B cell (primary cell): ENCODE data around the gene RIPOR3. TPM values are rescaled to one million over a fixed set of nuclear protein-coding genes. Genes with fewer than 3 reads are reported as not detected.

ENCODE experiments used
- ATAC-seq: fragments of 200-7000 bp; cut with Tn5 transposase; one replicate; pipeline ENCODE4 v1.10.0; 2021; ENCODE audit warnings: low read depth, mild to moderate bottlenecking, moderate number of reproducible peaks, moderate library complexity
- CTCF ChIA-PET: fragments of 350-600 bp; sonication (Branson Sonifier 250); formaldehyde crosslinking; loops from one replicate; lab custom pipeline; 2021; ENCODE audit warnings: antibody characterized with exemption, inconsistent platforms; lab: Charles Lee
- POLR2A ChIA-PET: fragments of 350-600 bp; sonication (Branson Sonifier 250); formaldehyde crosslinking; loops from one replicate; lab custom pipeline; 2021; ENCODE audit warnings: antibody characterized with exemption; lab: Charles Lee
- DNase-seq: peaks from one replicate; pipeline ENCODE4 v3.0.0; 2013
- H2AFZ ChIP-seq: 2 replicates; pipeline ENCODE4 v1.6.1; 2012; ENCODE audit warnings: mild to moderate bottlenecking, low read depth, low read length; ENCODE audit not compliant: insufficient read depth, poor library complexity, severe bottlenecking
- H3K27ac ChIP-seq, 2 donors: 1 replicate in 1 of 2; 2 replicates in 1 of 2; pipeline ENCODE4 v1.5.1; 2012 to 2013; ENCODE audit warnings: low read length in 2 of 2, mild to moderate bottlenecking in 2 of 2, moderate library complexity in 1 of 2
- H3K27me3 ChIP-seq, 4 experiments: fragments of 200-600 bp in 1 of 4; sonication (generic) in 1 of 4; replicated peaks in 1 of 4; 1 replicate in 2 of 4; 2 replicates in 2 of 4; pipeline versions ENCODE4 v1.6.1 to v1.7.0; 2013 to 2016; ENCODE audit warnings: low read length in 3 of 4, mild to moderate bottlenecking in 2 of 4, mixed read lengths in 1 of 4, moderate library complexity in 1 of 4; ENCODE audit not compliant: insufficient read depth in 4 of 4, control insufficient read depth in 3 of 4; ENCODE audit errors: control extremely low read depth in 1 of 4
- H3K36me3 ChIP-seq, 2 experiments: replicated peaks in 1 of 2; 1 replicate in 1 of 2; 2 replicates in 1 of 2; pipeline versions ENCODE4 v1.6.1 to v1.7.1; 2013; ENCODE audit warnings: low read length in 1 of 2; ENCODE audit not compliant: insufficient read depth in 2 of 2, control insufficient read depth in 1 of 2; ENCODE audit errors: control extremely low read depth in 1 of 2, extremely low read depth in 1 of 2
- H3K4me1 ChIP-seq, 2 donors: fragments of 200-600 bp in 1 of 2; sonication (generic) in 1 of 2; 1 replicate in 1 of 2; 2 replicates in 1 of 2; pipeline versions ENCODE4 v1.5.1 to v1.6.1; 2013 to 2017; ENCODE audit warnings: low read length in 2 of 2; ENCODE audit not compliant: control insufficient read depth in 2 of 2, insufficient read depth in 2 of 2
- H3K4me2 ChIP-seq: replicated peaks from 2 replicates; pipeline ENCODE3; 2012; ENCODE audit warnings: mild to moderate bottlenecking, low read depth, low read length; ENCODE audit not compliant: poor library complexity, severe bottlenecking
- H3K4me3 ChIP-seq, 5 experiments: fragments of 200-600 bp in 1 of 5; sonication (generic) in 1 of 5; 1 replicate in 3 of 5; 2 replicates in 2 of 5; pipeline versions ENCODE4 v1.5.1 to v1.7.0; 2011 to 2016; ENCODE audit warnings: low read length in 4 of 5, mild to moderate bottlenecking in 4 of 5, low read depth in 2 of 5, control low read depth in 1 of 5, moderate library complexity in 1 of 5; ENCODE audit not compliant: insufficient read depth in 1 of 5; ENCODE audit errors: control extremely low read depth in 1 of 5, extremely low read depth in 1 of 5
- H3K79me2 ChIP-seq: fragments of 200-600 bp; sonication (generic); one replicate; pipeline ENCODE4 v1.6.0; 2016; ENCODE audit warnings: low read length; ENCODE audit not compliant: control insufficient read depth, insufficient read depth
- H3K9ac ChIP-seq: fragments of 200-600 bp; sonication (generic); 2 replicates; pipeline ENCODE4 v1.6.1; 2017; ENCODE audit warnings: mild to moderate bottlenecking, low read length, moderate library complexity
- H3K9me3 ChIP-seq, 3 donors: one replicate each; pipeline versions ENCODE4 v1.6.1 to v1.7.1; 2013; ENCODE audit warnings: low read length in 2 of 3; ENCODE audit not compliant: control insufficient read depth in 2 of 3, insufficient read depth in 1 of 3; ENCODE audit errors: control extremely low read depth in 1 of 3
- H4K20me1 ChIP-seq: 2 replicates; pipeline ENCODE4 v1.6.0; 2012; ENCODE audit warnings: mild to moderate bottlenecking, low read length; ENCODE audit not compliant: insufficient read depth, control insufficient read depth, poor library complexity, severe bottlenecking
- H3K27ac Mint-ChIP-seq: one replicate; pipeline ENCODE4 v1.8.0; 2021; ENCODE audit warnings: mixed read lengths
- H3K27me3 Mint-ChIP-seq: one replicate; pipeline ENCODE4 v1.8.0; 2021; ENCODE audit warnings: mixed read lengths
- H3K4me1 Mint-ChIP-seq: one replicate; pipeline ENCODE4 v1.8.0; 2021; ENCODE audit warnings: mixed read lengths
- H3K4me3 Mint-ChIP-seq: one replicate; pipeline ENCODE4 v1.8.0; 2021; ENCODE audit warnings: mixed read lengths
- H3K9me3 Mint-ChIP-seq: one replicate; pipeline ENCODE4 v1.8.0; 2022; ENCODE audit warnings: mixed read lengths; ENCODE audit not compliant: insufficient read depth
- CTCF ChIP-seq: fragments of 200-600 bp; IDR thresholded peaks from one replicate; pipeline ENCODE4 v1.8.0; 2022; ENCODE audit warnings: antibody characterized with exemption, mild to moderate bottlenecking
- EZH2 ChIP-seq: IDR thresholded peaks from 2 replicates; pipeline ENCODE4 v1.6.1; 2012; ENCODE audit warnings: borderline replicate concordance, low read depth, mild to moderate bottlenecking, moderate library complexity, low read length; ENCODE audit not compliant: insufficient read depth, poor library complexity, severe bottlenecking
- WGBS: methylation state at CpG from one replicate; pipeline ENCODE4 v1.1.5; 2013; ENCODE audit warnings: missing lambda C conversion rate; ENCODE audit not compliant: insufficient coverage; 5-methylcytosine and 5-hydroxymethylcytosine counted together
- intact Hi-C: fragments of 100-400 bp; cut with micrococcal nuclease; formaldehyde crosslinking; loops from one replicate; pipeline ENCODE4 v1.10.0; 2022
- polyA plus RNA-seq: library from polyadenylated mRNA; depleted of rRNA; stranded (reverse); fragments of >200 nt; gene quantifications from 2 replicates; pipeline ENCODE4 v1.2.3, GENCODE V29; 2012
- total RNA-seq, 2 donors: library from RNA; stranded (reverse); fragments of 120-200 nt in 1 of 2; gene quantifications; 1 replicate in 1 of 2; 2 replicates in 1 of 2; pipeline versions ENCODE4 v1.2.3 to v1.2.4, GENCODE V29; 2013 to 2022

Gene RIPOR3
- total and polyA plus RNA-seq, 2 donors (not counting 1 experiment from before 2014, with no cell fraction given), result 0.09 to 0.27 TPM

DNA sequence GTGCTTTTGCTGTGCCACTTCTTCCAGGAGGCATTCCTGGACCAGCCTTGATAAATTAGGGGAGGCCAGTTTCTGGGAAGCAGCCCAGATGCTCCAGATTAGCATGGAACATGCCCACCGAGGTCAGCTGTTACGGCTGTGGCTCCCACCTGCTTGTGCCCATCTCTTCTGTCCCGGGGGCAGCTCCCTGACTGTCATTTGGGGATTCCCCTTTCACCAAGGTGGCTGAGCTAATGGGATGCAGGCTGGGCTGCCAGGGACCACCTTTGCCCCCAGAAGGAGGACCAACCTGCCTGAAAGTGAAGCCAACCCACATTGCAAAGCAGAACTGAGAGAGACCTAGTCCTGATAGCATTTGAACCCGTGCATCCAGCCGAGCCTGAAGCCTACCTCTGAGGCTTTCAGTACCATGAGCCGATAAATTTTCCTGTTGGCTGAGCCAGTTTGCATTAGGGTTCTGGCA lies 95.9 kb downstream of the RIPOR3 start:
- H3K9ac ChIP-seq, result no peak overlapping the region
- peak; percentile 10 for ATAC-seq
- no peak overlapping the region for H3K27ac ChIP-seq
- ChIA-PET POLR2A (no interaction called here), CTCF (interaction anchor here (1.0 to 1.8 kb wide), 4 partner anchors 9 to 91 kb away, joined by 3 to 9 read pairs (median 4); no protein-coding TSS in a partner anchor)
- H2AFZ ChIP-seq, result no peak overlapping the region
- TF ChIP-seq CTCF (no peak), EZH2 (no peak)
- no peak overlapping the region for H3K4me3 ChIP-seq
- no peaks in the 10 kb centered on the region for H3K27me3 ChIP-seq
- H3K4me1 ChIP-seq, result peaks cover 12 to 26% of the 10 kb centered on the region in 2 donors
- no peaks in the 10 kb centered on the region for H3K9me3 ChIP-seq
- 90% methylated on average over 6 of the region's 6 CpGs for WGBS
- DNase-seq, result no peak
- no peaks in the 10 kb centered on the region for H3K36me3 ChIP-seq
- H3K79me2 ChIP-seq, result no peaks in the 10 kb centered on the region
- Mint-ChIP-seq H3K9me3 (no peaks in the 10 kb centered on the region), H3K27me3 (no peaks in the 10 kb centered on the region), H3K27ac (peak overlapping the region; percentile 61), H3K4me1 (peaks cover 24% of the 10 kb centered on the region), H3K4me3 (no peak overlapping the region)
- H4K20me1 ChIP-seq, result no peaks in the 10 kb centered on the region
- intact Hi-C loops, result no loop called here
- peak overlapping the region; percentile 15 for H3K4me2 ChIP-seq

- ChIA-PET CTCF (interaction anchor here (0.9 to 1.8 kb wide), 7 partner anchors 8 to 116 kb away, joined by 3 to 9 read pairs (median 3); no protein-coding TSS in a partner anchor), POLR2A (interaction anchor here (0.6 kb wide), 1 partner anchor 604 kb away, joined by 9 read pairs; no protein-coding TSS in a partner anchor)
- Histone ChIP-seq H3K27ac (no peak overlapping the region), H3K9me3 (no peaks in the 10 kb centered on the region), H4K20me1 (no peaks in the 10 kb centered on the region), H3K4me1 (peaks cover 12 to 26% of the 10 kb centered on the region in 2 donors), H3K36me3 (peaks cover 0 to 5% of the 10 kb centered on the region in 2 experiments), H3K27me3 (no peaks in the 10 kb centered on the region), H3K79me2 (no peaks in the 10 kb centered on the region), H2AFZ (no peak overlapping the region), H3K4me3 (no peak overlapping the region), H3K4me2 (peak overlapping the region; percentile 15), H3K9ac (no peak overlapping the region)
- Mint-ChIP-seq H3K4me3 (no peak overlapping the region), H3K4me1 (peaks cover 24% of the 10 kb centered on the region), H3K9me3 (no peaks in the 10 kb centered on the region), H3K27me3 (no peaks in the 10 kb centered on the region), H3K27ac (peak overlapping the region; percentile 61)
- DNase-seq (peak; percentile 63), ATAC-seq (peak; percentile 60)
- TF ChIP-seq EZH2 (no peak), CTCF (no peak)
- 64% methylated on average over 15 of the region's 19 CpGs for WGBS
- intact Hi-C loops, result no loop called here
These were observed 96.5 kb downstream of the RIPOR3 start for GRCh38 chr20:50594591-50595432.
